Small intestine (tissue), 7 donors: ENCODE data around the gene FLAD1. TPM values are rescaled to one million over a fixed set of nuclear protein-coding genes. Genes with fewer than 3 reads are reported as not detected.

Experiments used
- DNase-seq, 2 donors: peaks; one replicate each; pipeline versions ENCODE4 v3.0.0 to v3.0.0-alpha.2; 2013
- FAIRE-seq: peaks from 2 replicates; lab custom pipeline; 2012; peaks lifted over from hg19 to GRCh38; lab: Jason Lieb, UNC
- H3K27ac ChIP-seq, 3 donors: one replicate each; pipeline ENCODE4 v1.5.1; 2013; ENCODE audit warnings: low read length in 2 of 3, mild to moderate bottlenecking in 2 of 3, control low read depth in 1 of 3, inconsistent platforms in 1 of 3, low read depth in 1 of 3, moderate library complexity in 1 of 3
- H3K27me3 ChIP-seq, 3 donors: one replicate each; pipeline ENCODE4 v1.6.1; 2013; ENCODE audit warnings: low read length in 3 of 3, inconsistent platforms in 1 of 3; ENCODE audit not compliant: control insufficient read depth in 3 of 3, insufficient read depth in 3 of 3
- H3K36me3 ChIP-seq, 3 donors: one replicate each; pipeline ENCODE4 v1.6.1; 2013; ENCODE audit warnings: low read length in 3 of 3, inconsistent platforms in 1 of 3, low read depth in 1 of 3, mild to moderate bottlenecking in 1 of 3, moderate library complexity in 1 of 3; ENCODE audit not compliant: control insufficient read depth in 3 of 3, insufficient read depth in 2 of 3
- H3K4me1 ChIP-seq, 3 donors: one replicate each; pipeline ENCODE4 v1.6.1; 2013; ENCODE audit warnings: low read length in 2 of 3, inconsistent platforms in 1 of 3, low read depth in 1 of 3, mild to moderate bottlenecking in 1 of 3, moderate library complexity in 1 of 3; ENCODE audit not compliant: control insufficient read depth in 3 of 3, insufficient read depth in 2 of 3
- H3K4me3 ChIP-seq, 3 donors: one replicate each; pipeline ENCODE4 v1.5.1; 2013; ENCODE audit warnings: low read length in 3 of 3, control low read depth in 1 of 3, inconsistent platforms in 1 of 3, low read depth in 1 of 3, mild to moderate bottlenecking in 1 of 3, moderate library complexity in 1 of 3
- H3K9me3 ChIP-seq, 2 donors: one replicate each; pipeline ENCODE4 v1.6.1; 2013; ENCODE audit warnings: low read depth in 1 of 2, low read length in 1 of 2; ENCODE audit not compliant: control insufficient read depth in 2 of 2, insufficient read depth in 1 of 2
- WGBS, 3 donors: extraction: QIAGEN DNeasy Blood & Tissue Kit; methylation state at CpG; one replicate each; pipeline ENCODE4 v1.1.7; 2013; 5-methylcytosine and 5-hydroxymethylcytosine counted together
- polyA plus RNA-seq, 4 donors: library from polyadenylated mRNA; stranded (reverse) in 3 of 4; unstranded in 1 of 4; fragments of 200-250 nt in 3 of 4; fragments of 120-200 nt in 1 of 4; gene quantifications; one replicate each; pipeline versions ENCODE4 v1.2.1 to v1.2.3, GENCODE V29; 2013
- donor health status: healthy with polysubstance abuse.
- donor health status: control.
- donor health status: control.
- donor health status: Bipolar disorder and iron deficiency.
- donor health status: healthy.

The FLAD1 gene
- polyA plus RNA-seq, 4 donors: 25.1 to 51.4 (median 34.4) TPM

DNA sequence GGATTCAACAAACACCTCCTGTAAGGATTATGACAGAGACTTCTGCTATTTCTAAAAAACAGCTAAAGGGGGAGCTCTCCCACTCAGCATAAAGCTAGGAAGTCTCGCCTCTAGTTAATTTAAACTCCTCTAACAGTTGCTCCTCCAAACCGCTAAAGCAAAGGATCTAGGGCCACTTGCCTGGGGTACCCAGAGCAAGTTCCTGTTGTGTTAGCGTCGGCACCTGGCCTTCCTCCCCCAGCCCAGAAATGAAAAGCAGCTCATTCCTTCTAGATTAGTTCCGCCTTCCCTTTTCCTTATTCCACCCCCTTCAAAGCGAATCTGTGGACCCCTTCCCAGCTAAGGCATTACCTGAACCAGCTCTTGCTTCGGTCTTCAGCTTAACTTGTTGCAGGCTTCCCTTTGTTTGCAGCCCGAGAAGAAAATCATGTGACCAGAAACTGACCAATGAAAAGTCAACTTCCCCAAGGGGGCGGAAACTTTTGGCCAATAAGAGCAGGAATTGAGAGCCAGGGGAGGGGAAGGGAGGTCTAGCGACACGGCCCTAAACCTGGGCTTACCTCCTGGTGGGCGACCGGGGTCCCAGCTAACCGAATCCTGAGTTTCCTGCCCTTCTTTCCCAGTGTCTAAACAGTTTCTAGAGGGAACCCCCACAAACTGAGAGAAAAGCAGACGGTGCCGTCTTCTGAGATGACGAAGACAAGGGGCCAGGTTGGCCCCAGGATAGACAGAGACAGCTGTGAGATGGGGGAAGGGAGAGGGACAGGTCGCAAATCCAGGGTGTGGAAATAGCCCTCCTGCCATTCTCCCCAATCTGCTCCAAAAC, 27.2 kb upstream of the FLAD1 start, which contains the start of gene PBXIP1:
Gene PBXIP1 (minus strand): TSS at position 382 of the 826 bp plus-strand sequence. CDS start 2,378 bp downstream, outside the sequence.
- WGBS, 3 donors: 0% methylated on average over 18 of the region's 18 CpGs
- Histone ChIP-seq H3K36me3 (peaks cover 3 to 42% (median 10%) of the 10 kb centered on the region in 3 donors), H3K4me3 (peak within 1 kb of the TSS; percentile 40 to 66 (median 43)), H3K27me3 (no peaks in the 10 kb centered on the region), H3K27ac (peak within 1 kb of the TSS; percentile 49 to 83 (median 66)), H3K9me3 (no peaks in the 10 kb centered on the region), H3K4me1 (peaks cover 4 to 39% (median 14%) of the 10 kb centered on the region in 3 donors)
- DNase-seq: peak; percentile 96 to 97
- FAIRE-seq: no peak

DNA sequence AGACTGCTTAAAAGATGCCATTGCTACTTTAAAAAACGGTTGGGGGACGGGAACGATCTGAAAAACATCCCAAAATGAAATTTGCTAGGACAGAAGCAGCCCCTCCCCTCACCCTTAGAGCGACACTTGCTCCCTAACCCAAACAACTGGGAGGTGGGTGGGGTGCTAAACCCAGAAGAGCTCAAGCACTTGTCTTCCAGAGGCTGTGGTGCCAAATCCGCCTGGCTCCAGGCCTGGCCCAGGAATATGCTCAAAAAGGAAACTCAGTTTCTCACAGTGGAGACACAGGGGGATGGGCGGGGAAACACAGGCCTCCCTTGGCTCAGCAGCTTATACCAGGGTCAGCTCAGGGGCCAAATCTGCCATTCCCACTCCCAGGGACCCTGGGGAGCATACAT, 26.6 kb upstream of the FLAD1 start:
- WGBS, 3 donors: 17 to 33% (median 21%) methylated on average over 6 of the region's 6 CpGs
- no peaks in the 10 kb centered on the region for H3K27me3 ChIP-seq
- peak overlapping the region; percentile 37 to 83 (median 49) for H3K27ac ChIP-seq
- peaks cover 3 to 36% (median 8%) of the 10 kb centered on the region in 3 donors for H3K36me3 ChIP-seq
- H3K4me1 ChIP-seq: peaks cover 4 to 39% (median 13%) of the 10 kb centered on the region in 3 donors
- DNase-seq (no peak), FAIRE-seq (no peak)
- H3K9me3 ChIP-seq: no peaks in the 10 kb centered on the region
- H3K4me3 ChIP-seq: peak overlapping the region in 2 of 3 donors; percentile 40 to 66

DNA sequence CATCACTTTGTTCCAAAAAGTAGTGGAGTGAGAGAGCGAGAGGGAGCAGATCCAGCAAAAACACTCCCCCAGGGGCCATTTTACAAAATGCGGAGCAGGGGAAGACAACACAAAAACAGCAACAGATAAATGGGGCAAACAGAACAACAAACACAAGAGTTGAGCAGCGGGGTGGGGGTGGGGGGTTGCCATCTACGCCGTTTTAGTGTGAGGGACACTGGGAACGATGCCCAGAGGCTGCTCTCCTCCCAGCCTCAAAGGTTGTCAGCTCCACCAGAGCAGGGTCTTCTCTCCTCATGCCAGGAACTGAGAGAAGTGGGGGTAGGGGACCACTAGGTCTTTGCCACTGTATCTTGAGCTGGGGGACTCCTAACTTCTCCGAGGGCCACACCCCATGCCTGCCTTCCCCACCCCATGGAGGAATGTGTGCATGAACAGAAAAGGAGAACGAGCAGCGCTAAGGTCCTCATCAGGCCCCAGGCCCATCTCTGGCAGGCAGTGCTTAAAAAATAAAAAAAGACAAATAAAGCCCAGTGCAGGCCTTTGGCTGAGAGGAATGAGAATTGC, 26.0 kb upstream of the FLAD1 start:
- Histone ChIP-seq H3K4me1 (peaks cover 4 to 39% (median 12%) of the 10 kb centered on the region in 3 donors), H3K36me3 (peaks cover 3 to 29% (median 8%) of the 10 kb centered on the region in 3 donors), H3K27me3 (no peaks in the 10 kb centered on the region), H3K9me3 (no peaks in the 10 kb centered on the region), H3K27ac (peak overlapping the region in 1 of 3 donors; percentile 83), H3K4me3 (no peak overlapping the region)
- FAIRE-seq (no peak), DNase-seq (no peak)
- 43 to 63% (median 45%) methylated on average over 9 of the region's 9 CpGs for WGBS, 3 donors

DNA sequence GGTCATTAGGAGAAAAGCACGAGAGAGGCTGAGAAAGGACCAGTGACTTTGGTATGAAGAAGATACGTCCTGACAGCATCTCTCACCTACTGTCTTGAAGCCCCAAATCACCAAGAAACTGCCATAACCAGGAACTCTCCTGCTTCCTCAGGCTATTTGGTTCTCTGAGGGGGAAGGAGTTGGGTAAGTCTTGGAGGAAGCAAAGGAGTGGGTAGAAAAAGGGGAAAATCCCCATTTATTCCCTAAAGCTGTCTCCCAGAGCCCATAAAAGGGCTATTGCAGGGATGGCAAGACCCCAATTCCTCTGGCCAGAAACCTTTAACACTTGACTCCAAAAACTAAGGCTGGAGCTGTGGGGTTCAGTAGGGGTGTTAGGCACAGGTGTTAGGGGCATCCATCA, 25.1 kb upstream of the FLAD1 start:
- Histone ChIP-seq H3K27ac (no peak overlapping the region), H3K36me3 (peaks cover 6 to 28% (median 8%) of the 10 kb centered on the region in 3 donors), H3K9me3 (no peaks in the 10 kb centered on the region), H3K27me3 (no peaks in the 10 kb centered on the region), H3K4me3 (no peak overlapping the region), H3K4me1 (peaks cover 4 to 45% (median 12%) of the 10 kb centered on the region in 3 donors)
- FAIRE-seq (no peak), DNase-seq (no peak)
- 85 to 91% (median 87%) methylated on average over 2 of the region's 2 CpGs for WGBS, 3 donors

DNA sequence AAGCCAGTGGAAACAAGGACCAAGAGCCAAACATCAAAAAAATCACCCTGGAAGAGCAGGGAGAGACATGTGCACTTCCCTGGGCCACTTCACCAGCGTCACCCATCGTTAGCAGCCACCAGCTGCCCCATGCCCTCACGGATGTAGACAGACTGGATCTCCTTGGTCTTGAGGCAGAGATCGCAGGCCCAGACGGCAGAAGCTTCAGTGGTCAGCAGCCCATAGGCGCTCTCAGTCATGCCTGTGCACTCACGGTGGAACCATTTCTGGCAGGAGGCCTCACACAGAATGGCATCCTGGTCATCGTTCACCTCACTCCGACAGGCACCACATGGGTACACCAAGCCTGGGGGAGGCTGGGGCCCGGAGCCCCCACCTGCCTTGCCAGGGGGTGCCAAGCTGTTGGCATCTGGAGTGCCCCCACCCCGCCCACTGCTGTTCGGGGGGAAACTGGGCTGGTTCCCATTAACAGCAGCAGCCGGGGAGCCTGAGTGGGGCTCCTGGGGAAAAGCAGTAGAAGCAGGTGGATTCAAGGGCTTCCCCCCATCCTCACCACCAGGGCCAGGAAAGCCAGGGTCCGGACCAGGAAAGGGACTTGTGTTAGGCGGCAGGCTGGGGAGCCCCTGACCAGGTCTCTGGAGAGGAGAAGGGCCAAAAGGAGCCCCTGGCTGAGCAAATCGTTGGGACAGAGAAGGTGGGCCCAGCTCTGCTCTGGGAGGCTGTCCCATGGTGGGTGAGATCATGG, 24.3 kb upstream of the FLAD1 start:
- DNase-seq (no peak), FAIRE-seq (no peak)
- no peaks in the 10 kb centered on the region for H3K27me3 ChIP-seq
- H3K27ac ChIP-seq: no peak overlapping the region
- 87 to 92% (median 91%) methylated on average over 16 of the region's 16 CpGs for WGBS, 3 donors
- peaks cover 6 to 29% (median 12%) of the 10 kb centered on the region in 3 donors for H3K36me3 ChIP-seq
- H3K9me3 ChIP-seq: no peaks in the 10 kb centered on the region
- H3K4me1 ChIP-seq: peaks cover 4 to 39% (median 10%) of the 10 kb centered on the region in 3 donors
- no peak overlapping the region for H3K4me3 ChIP-seq

DNA sequence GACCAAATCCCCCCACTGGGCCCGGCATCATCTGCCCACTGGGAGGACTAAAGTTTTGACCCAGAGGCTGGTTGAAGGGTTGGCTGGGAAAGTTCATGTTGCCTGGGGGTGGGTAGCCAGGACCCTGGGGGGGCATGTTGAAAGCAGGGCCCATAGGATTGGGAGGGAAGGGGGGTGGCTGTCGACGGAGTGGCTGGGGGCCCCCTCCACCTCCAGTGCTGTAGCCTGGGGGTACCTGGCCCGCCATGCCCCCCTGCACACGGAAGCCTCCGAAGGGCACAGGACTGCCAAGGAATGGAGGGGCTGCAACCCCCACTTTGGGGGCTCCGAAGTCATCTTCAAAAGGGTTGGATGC, 23.7 kb upstream of the FLAD1 start:
- no peaks in the 10 kb centered on the region for H3K9me3 ChIP-seq
- no peak for DNase-seq
- no peak for FAIRE-seq
- no peaks in the 10 kb centered on the region for H3K27me3 ChIP-seq
- H3K36me3 ChIP-seq: peaks cover 8 to 34% (median 12%) of the 10 kb centered on the region in 3 donors
- H3K4me3 ChIP-seq: no peak overlapping the region
- no peak overlapping the region for H3K27ac ChIP-seq
- peaks cover 4 to 36% (median 9%) of the 10 kb centered on the region in 3 donors for H3K4me1 ChIP-seq
- 91 to 97% (median 94%) methylated on average over 7 of the region's 7 CpGs for WGBS, 3 donors

DNA sequence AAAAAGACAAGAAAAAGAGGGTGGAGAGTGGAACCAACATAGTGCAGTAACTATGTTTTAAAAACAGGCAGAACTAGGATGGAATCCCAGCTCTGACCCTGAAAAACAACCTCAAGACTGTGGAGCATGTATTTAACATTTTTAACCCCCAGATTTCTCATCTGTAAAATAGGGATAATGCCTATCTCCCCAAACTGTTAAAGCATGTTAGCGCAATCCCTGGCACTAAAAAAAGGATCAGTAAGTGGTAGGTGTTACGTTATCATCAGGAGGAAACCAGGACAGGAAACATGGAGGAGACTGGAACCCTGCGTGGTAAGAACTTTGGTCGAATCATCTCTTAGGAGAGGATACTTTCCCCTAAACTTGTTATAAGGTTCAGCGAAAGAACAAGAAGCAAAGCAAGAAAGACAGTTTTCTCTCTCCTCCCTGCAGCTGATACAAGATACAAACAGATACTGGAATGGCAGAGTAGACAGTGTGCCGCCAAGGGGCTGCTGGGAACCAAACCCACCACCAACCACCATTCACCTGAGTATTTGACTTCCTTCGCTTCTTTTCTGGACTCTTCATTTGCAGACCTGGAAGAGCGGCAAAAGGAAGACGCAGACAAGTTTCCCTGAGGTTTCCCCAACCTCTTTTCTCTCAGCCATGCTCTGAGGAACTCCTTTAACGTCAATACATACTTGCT, 22.6 kb upstream of the FLAD1 start:
- H3K4me1 ChIP-seq: peaks cover 4 to 28% (median 9%) of the 10 kb centered on the region in 3 donors
- H3K27ac ChIP-seq: peak overlapping the region; percentile 54 to 100 (median 96)
- FAIRE-seq (no peak), DNase-seq (no peak)
- 12 to 21% (median 16%) methylated on average over 10 of the region's 10 CpGs for WGBS, 3 donors
- no peaks in the 10 kb centered on the region for H3K9me3 ChIP-seq
- peak overlapping the region; percentile 78 to 89 (median 89) for H3K4me3 ChIP-seq
- peaks cover 10 to 46% (median 20%) of the 10 kb centered on the region in 3 donors for H3K36me3 ChIP-seq
- no peaks in the 10 kb centered on the region for H3K27me3 ChIP-seq
